GM18873 (cell line): ENCODE results near the gene PARG.
"Not testable (repeated sequence)": the region's sequence is repeated elsewhere in the genome, so short reads cannot be mapped to it uniquely, and the experiment has no call there.

Experiments used
- ATAC-seq: cut with Tn5 transposase; IDR thresholded peaks from one replicate; pipeline ENCODE4 v1.9.1; 2021; ENCODE audit warnings: mild to moderate bottlenecking, moderate library complexity, moderate number of reproducible peaks; ENCODE audit not compliant: unreplicated experiment, low FRiP score

Gene PARG

GRCh38 chr10:49833168-49833567 lies 108.7 kb downstream of the PARG start:
- ATAC-seq = no peak

- no peak for ATAC-seq
Observed at GRCh38 chr10:49831352-49832035, 110.3 kb downstream of the PARG start.

DNA sequence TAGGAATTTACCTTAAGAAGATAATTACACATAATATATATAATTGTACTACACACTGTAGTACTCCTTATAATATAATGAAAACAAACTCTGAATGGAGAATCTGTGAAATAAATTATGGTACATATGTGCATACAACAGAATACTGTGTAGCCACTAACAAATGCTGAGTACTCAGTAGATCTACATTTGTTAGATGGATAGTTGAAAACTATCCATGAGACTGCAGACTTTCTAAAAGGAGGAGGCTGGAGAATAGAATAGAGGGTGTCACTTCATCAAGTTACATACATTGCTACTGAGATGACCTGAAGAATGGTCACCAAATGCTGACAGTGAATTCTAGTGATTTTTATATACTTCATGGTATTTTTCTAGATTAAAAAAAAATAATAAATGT lies 111.0 kb downstream of the PARG start:
- ATAC-seq = no peak

DNA sequence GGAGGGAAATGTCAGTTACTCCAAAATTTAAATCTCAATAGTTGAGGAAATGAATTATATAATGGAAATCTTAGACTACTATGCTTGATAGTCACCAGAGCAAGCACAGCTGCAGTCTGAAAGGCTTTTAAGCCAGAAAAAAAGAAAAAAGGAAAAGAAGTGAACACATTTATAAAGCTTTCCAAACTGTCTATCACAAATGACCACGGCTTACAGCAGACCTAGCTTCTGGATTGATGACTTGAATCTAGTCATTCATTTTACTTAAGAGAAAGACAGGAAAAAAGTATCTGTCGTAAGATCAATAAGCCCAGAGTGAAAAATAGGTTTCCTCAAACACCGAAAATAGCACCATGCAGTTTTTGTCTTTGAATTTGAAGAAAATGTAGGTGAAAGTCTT lies 111.8 kb downstream of the PARG start:
- no peak for ATAC-seq

GRCh38 chr10:49827297-49827696 lies 114.5 kb downstream of the PARG start:
- ATAC-seq = no peak

- no peak for ATAC-seq
Observed at GRCh38 chr10:49819234-49819958, 122.4 kb downstream of the PARG start.

- ATAC-seq = no peak
Observed at GRCh38 chr10:49817845-49818244, 124.0 kb downstream of the PARG start.

DNA sequence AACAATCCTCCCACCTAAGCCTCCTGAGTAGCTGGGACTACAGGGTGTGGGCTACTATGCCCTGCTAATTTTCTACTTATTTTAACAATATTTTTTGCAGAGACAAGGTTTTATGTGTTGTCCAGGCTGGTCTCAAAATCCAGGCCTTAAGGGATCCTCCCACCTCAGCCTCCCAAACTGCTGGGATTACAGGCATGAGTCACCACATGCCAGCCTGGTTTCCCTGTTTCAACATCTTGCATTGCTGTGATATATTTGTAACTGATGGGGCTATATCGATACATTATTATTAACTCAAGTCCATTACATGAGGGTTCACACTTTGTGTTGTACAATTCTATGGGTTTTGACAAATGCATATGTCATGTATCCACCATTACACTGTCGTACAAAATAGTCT lies 137.8 kb downstream of the PARG start:
- no peak for ATAC-seq

- no peak for ATAC-seq
Observed at GRCh38 chr10:49798275-49798674, 143.6 kb downstream of the PARG start.

DNA sequence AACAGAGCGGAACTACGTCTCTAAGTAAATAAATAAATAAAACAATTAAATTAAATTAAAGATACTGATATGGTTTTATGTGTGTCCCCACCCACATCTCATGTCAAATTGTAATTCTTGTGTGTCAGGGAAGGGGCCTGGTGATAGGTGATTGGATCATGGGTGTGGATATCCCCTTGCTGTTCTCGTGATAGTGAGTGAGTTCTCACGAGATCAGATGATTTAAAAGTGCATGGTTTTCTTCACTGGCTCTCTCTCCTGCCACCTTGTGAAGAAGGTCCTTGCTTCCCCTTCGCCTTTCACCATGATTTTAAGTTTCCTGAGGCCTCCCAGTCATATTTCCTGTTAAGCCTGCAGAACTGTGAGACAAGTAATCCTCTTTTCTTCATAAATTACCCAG lies 150.7 kb downstream of the PARG start:
- no peak for ATAC-seq

GRCh38 chr10:49784681-49785080 lies 157.1 kb downstream of the PARG start:
- no peak for ATAC-seq

GRCh38 chr10:49783645-49784044 lies 158.2 kb downstream of the PARG start:
- no peak for ATAC-seq

GRCh38 chr10:49781247-49781646 lies 160.6 kb downstream of the PARG start:
- no peak for ATAC-seq

DNA sequence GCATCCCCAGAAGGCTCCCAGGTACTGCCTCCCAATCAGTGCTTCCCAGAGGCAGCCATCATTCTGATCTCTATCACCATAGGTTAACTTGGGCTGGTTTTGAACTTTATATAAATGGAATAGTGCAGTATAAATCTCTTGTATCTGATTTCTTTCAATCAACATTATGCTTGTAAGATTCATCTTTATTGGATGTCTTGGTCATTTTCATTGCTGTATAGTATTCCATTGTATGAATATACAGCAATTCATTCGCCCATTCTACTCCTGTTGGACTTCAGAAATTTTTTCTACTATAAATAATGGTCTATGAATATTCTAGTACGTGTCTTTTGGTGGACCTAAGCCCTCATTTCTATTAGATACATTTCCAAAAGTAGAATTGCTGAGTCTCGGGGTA lies 163.6 kb downstream of the PARG start:
- no peak for ATAC-seq

DNA sequence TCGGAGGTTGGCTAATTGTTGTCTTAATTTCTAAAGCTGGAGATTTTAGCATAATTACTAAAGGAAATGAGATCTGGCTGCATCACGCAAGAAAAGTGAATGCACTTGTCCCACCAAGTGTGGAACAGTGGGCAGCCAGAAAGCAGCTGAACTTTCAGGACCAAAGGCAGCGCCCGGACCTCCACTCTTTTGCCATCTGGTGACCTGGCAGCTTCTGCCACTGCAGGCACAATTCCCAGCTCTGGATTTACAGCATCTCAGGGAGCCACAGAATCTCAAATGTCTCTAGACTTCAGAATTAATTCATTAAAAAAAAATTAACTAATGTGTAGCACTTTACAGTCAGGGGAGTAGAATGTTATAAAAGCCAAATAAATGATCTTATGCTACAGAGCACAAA lies 165.0 kb downstream of the PARG start:
- ATAC-seq = no peak

DNA sequence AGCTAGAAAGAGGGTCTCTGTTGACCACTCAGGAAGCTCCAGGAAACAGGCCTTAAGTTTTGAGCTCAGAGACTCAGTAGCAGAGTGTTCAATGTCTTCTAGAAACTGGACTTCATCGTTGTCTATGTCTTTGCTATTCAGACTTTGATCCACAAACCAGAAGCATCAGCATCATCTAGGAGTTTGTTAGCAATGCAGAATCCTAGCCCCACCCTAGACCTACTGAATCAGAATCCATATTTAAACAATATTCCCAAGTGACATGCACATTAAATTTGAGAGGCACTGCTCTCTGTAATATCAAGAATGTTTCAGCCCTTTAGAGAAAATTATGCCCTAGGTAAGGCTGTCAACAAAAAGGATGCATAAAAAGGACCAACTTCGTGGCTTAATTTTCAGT lies 166.8 kb downstream of the PARG start:
- no peak for ATAC-seq

DNA sequence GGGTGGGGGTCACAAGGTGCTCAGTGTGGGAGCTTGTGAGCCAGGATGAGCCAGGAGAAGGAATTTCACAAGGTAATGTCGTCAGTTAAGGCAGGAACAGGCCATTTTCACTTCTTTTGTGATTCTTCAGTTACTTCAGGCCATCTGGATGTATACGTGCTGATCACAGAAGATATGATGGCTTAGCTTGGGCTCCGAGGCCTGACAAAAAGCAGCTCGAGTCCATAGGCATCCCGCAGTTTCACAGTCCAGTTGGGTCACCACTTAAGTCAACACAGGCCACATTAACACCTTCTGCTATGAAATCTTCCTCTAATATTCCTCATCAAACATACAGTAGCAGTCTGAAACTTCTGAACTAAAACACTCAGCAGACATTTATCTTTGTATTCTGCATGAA lies 168.9 kb downstream of the PARG start:
- ATAC-seq = not testable (repeated sequence)

GRCh38 chr10:49771046-49771445 lies 170.8 kb downstream of the PARG start:
- ATAC-seq = not testable (repeated sequence)

DNA sequence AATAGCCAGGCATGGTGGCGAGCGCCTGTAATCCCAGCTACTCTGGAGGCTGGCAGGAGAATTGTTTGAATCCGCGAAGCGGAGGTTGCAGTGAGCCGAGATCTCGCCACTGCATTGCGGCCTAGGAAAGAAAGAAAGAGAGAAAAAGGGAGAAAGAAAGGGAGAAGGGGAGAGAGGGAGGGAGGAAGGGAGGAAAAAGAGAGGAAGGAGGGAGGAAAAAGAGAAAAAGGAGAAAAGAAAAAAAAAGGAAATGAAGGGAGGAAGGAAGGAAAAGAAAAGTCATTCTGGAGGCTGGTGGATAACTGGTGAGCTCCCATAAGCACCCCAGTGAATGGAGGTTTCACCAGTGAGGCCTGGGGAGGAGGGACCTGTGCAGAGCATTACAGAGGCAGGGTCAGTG lies 172.1 kb downstream of the PARG start:
- ATAC-seq = no peak

DNA sequence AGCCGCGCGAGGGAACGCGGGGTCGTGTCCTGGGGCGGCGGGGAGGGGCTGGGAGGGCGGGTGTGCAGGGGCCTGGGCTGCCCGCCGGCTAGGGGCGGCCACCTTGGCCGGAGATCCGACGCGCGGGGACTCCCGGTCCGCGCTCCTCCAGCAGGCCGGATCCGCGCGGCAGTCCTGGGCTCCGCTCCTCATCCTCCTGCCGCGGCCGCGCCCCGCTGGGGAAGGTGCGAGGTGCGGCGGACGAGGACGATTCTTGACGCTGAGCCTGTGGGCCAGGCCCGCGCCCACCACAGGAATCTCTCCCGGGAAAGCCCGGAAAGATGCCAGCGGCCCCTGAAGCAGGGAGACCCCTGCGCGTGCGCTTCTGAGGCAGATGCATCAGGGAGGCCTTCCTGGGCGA lies 173.1 kb downstream of the PARG start:
- ATAC-seq = no peak

DNA sequence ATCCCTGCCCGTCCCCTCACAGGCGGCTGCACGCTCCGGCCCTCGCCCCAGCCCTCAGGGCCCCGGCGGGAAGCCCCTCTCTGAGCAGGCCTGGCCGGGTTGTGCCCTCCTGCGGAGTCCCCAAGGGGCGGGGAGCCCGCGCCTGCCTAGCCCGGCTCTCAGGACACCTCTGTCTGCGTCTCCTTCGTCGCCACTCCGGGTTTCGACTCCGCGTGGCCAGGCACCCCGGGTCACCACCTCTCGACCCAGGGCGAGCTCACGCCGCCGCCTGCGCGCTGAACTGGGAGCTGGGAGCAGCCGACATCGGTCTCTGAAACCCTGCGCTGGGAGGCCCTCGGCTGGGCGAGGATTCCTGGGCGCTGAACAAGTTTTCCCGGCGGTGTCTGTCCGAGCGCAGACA lies 173.5 kb downstream of the PARG start:
- no peak for ATAC-seq
